ENCODE results near the gene RNASEH1. TPM values are rescaled to one million over a fixed set of nuclear protein-coding genes. Genes with fewer than 3 reads are reported as not detected.

Gene RNASEH1
- total RNA-seq, 4 donors from 2014 or later = 17.9 to 26.3 (median 23.8) TPM

GRCh38 chr2:3539836-3540235 is 18.3 kb downstream of the RNASEH1 start:
- no peak for DNase-seq (ENCODE audit: low spot score)
- ATAC-seq (ENCODE audit: low FRiP score) = no peak
- TF ChIP-seq CTCF (IDR thresholded peaks at IDR 0.05) = no peak

GRCh38 chr2:3536682-3537632 is 21.2 kb downstream of the RNASEH1 start:
- DNase-seq (ENCODE audit: low spot score) (no peak), ATAC-seq (ENCODE audit: low FRiP score) (peak; percentile 22)
- TF ChIP-seq CTCF (IDR thresholded peaks at IDR 0.05) = no peak

- DNase-seq (ENCODE audit: low spot score) = peak; percentile 39
- peak; percentile 91 for ATAC-seq (ENCODE audit: low FRiP score)
- no peak for TF ChIP-seq CTCF (IDR thresholded peaks at IDR 0.05)
These were observed 22.1 kb downstream of the RNASEH1 start for GRCh38 chr2:3535794-3536681.

- no peak for TF ChIP-seq CTCF (IDR thresholded peaks at IDR 0.05)
- DNase-seq (ENCODE audit: low spot score) (no peak), ATAC-seq (ENCODE audit: low FRiP score) (no peak)
These were observed 22.7 kb downstream of the RNASEH1 start for GRCh38 chr2:3535467-3535793.

- ATAC-seq (ENCODE audit: low FRiP score) = no peak
- no peak for TF ChIP-seq CTCF (IDR thresholded peaks at IDR 0.05)
- no peak for DNase-seq (ENCODE audit: low spot score)
These were observed 23.8 kb downstream of the RNASEH1 start for GRCh38 chr2:3534251-3534814.

GRCh38 chr2:3533836-3534235 is 24.3 kb downstream of the RNASEH1 start:
- ATAC-seq (ENCODE audit: low FRiP score) (no peak), DNase-seq (ENCODE audit: low spot score) (no peak)
- TF ChIP-seq CTCF (IDR thresholded peaks at IDR 0.05) = no peak
